ENCODE measurements around the gene BRCA1.
"Not testable (repeated sequence)": the region's sequence is repeated elsewhere in the genome, so short reads cannot be mapped to it uniquely, and the experiment has no call there.

The BRCA1 gene

GRCh38 chr17:43118679-43119615 lies 6.2 kb downstream of the BRCA1 start:
- no peak for TF ChIP-seq CTCF (IDR thresholded peaks at IDR 0.05; ENCODE audit: borderline replicate concordance, insufficient read depth, low read depth, low read length)
- H3K4me3 ChIP-seq (ENCODE audit: low read depth, low read length), result no peak overlapping the region

- H3K4me3 ChIP-seq (ENCODE audit: low read depth, low read length), result no peak overlapping the region
- no peak for TF ChIP-seq CTCF (IDR thresholded peaks at IDR 0.05; ENCODE audit: borderline replicate concordance, insufficient read depth, low read depth, low read length)
Measured at GRCh38 chr17:43114151-43114552, 11.0 kb downstream of the BRCA1 start.

GRCh38 chr17:43106552-43106951 lies 18.6 kb downstream of the BRCA1 start:
- H3K4me3 ChIP-seq (ENCODE audit: low read depth, low read length), result no peak overlapping the region
- no peak for TF ChIP-seq CTCF (IDR thresholded peaks at IDR 0.05; ENCODE audit: borderline replicate concordance, insufficient read depth, low read depth, low read length)

- TF ChIP-seq CTCF (IDR thresholded peaks at IDR 0.05; ENCODE audit: borderline replicate concordance, insufficient read depth, low read depth, low read length), result no peak
- H3K4me3 ChIP-seq (ENCODE audit: low read depth, low read length), result no peak overlapping the region
Measured at GRCh38 chr17:43105146-43105545, 20.0 kb downstream of the BRCA1 start.

- no peak overlapping the region for H3K4me3 ChIP-seq (ENCODE audit: low read depth, low read length)
- no peak for TF ChIP-seq CTCF (IDR thresholded peaks at IDR 0.05; ENCODE audit: borderline replicate concordance, insufficient read depth, low read depth, low read length)
Measured at GRCh38 chr17:43104665-43105064, 20.5 kb downstream of the BRCA1 start.

- not testable (repeated sequence) for H3K4me3 ChIP-seq (ENCODE audit: low read depth, low read length)
Measured at GRCh38 chr17:43095364-43095763, 29.8 kb downstream of the BRCA1 start.

- H3K4me3 ChIP-seq (ENCODE audit: low read depth, low read length), result no peak overlapping the region
- no peak for TF ChIP-seq CTCF (IDR thresholded peaks at IDR 0.05; ENCODE audit: borderline replicate concordance, insufficient read depth, low read depth, low read length)
Measured at GRCh38 chr17:43094129-43094835, 30.9 kb downstream of the BRCA1 start.

Measured in GM12875 (cell line).